Right ventricle myocardium superior (tissue), 1 donor: ENCODE data around the gene FBLIM1. TPM values are rescaled to one million over a fixed set of nuclear protein-coding genes. Genes with fewer than 3 reads are reported as not detected.

Experiments
- ATAC-seq: fragments of 200-7000 bp; cut with Tn5 transposase; one replicate; pipeline ENCODE4 v1.9.1; 2020; ENCODE audit warnings: mild to moderate bottlenecking; ENCODE audit not compliant: poor library complexity
- DNase-seq: peaks from one replicate; pipeline ENCODE4 v3.0.0-alpha.2; 2020
- intact Hi-C: fragments of 100-400 bp; cut with DNase I; formaldehyde crosslinking; loops from one replicate; pipeline ENCODE4 v1.11.2; 2022
- total RNA-seq: library from RNA; stranded (reverse); fragmentation: NEBNext Ultra II Directional; extraction: Animal tissue kit (Norgen Biotek cat#: 25700); gene quantifications from one replicate; pipeline ENCODE4 v1.2.1, GENCODE V29; 2021
- donor health status: DM: no; HTN: yes; CAD: no; lungs with severe emphysema.

Gene FBLIM1
- total RNA-seq, 1 donor from 2014 or later, result 99.1 TPM

- DNase-seq (no peak), ATAC-seq (peak; percentile 19)
- intact Hi-C loops, result no loop called here
Measured at GRCh38 chr1:15758953-15759661, 512 bp downstream of the FBLIM1 start.

DNA sequence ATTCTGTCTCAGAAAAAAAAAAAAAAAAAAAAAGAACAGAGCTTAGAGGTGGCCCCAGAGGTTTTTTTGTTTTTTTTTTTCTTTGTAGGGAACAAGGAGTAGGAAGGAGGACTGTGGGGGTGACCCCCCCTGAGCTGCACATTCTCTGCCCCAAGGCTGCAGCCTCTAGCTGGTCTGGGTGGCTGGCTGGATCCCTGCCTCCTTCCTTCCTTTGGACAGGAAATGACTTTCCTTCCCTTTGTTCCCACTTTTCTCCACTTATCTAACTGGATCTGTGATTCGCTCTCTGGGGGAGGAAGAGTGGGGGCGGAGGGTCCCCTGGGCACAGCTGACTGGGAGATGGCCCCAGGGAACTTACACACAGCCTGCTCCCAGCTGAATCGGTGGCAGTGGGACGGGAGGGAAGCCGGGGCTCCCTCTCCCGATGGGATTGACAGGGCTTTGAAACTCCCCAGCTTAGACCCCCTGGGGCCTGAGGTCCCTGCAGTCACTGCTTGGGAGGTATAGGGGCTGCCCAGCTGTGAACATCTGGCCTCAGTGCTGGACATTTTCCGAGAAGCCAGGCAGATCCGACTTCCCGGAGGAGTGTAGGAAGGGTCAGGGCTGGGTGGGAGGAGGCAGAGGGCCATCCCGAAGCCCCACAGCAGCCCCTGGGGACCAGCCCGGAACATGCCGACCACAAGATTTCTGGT, 2.1 kb downstream of the FBLIM1 start:
- ATAC-seq, result peak; percentile 14
- DNase-seq, result peak; percentile 70
- intact Hi-C loops, result no loop called here

DNA sequence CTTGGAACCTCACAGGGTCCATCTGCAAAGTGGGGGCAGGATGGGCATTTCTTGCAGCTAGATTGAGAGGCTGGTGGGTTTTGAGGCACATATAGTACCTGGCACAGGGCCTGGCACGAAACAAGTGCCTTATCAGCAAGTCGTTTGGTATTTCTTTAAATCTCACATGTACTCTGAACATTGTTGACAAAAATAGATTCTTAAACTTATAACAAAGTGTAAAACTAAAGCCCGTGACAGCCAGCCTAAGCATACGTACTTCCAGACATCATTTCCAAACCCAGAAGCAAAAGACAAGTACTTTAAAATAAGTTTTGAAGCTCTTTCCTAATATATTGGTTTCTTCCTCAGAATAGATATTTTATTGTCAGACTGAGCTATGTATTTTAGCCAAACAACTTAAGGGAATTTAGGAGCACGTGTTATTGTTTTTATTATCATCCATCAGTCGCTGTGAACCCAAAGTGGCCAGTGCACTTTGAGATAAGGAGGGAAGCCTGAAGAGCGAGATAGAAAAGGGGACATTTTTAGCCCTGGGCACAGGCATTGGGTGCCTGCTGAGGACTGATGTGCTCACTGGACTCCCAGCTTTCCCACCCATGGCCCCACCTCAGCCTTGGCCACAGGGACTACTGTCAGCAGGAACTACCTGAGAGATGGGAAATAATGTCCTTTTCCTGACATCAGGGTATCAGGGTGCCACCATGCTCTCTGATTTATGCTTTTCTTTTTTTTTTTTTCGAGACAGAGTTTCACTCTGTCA, 3.0 kb downstream of the FBLIM1 start:
- ATAC-seq (peak; percentile 48), DNase-seq (no peak)
- intact Hi-C loops, result no loop called here

DNA sequence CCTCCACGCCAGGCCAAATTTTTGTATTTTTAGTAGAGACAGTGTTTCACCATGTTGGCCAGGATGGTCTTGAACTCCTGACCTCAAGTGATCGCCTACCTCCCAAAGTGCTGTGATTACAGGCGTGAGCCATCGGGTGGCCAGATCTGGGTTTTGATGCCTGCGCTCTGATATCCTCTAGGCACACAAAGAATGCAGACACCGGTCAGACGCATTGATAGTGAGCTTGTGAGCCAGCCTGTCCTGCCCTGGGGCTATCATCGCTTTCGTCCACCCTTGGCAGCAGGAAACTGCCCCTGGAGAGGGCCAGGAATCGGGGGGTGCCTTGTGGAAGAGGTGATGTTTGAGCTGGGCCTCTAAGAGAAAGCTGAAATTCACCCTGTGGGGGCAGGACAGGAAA, 4.0 kb downstream of the FBLIM1 start:
- intact Hi-C loops, result no loop called here
- DNase-seq (no peak), ATAC-seq (no peak)

DNA sequence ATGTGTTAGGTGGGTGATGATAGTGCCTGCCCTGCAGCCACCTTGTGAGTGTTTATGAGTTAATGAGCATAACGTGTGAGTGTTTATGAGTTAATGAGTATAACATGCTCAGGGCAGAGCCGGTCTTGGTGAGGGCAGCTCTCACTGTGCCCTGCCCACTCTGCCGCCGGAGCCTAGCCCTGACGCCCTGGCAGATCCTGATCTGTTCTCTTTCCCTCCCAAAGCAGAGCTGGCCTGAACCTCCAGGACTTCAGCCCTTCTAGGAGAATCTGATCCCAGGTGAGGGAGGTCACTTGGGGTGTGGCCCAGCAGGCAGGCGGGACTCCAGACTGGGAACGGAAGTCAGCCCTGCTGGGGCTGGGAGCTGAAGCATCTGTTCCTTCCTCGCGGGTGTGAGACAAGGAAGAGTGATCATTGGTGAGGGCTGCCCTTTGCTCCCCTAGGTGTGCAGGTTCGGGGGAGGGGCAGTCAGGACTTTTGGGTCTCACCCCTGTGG, 5.7 kb downstream of the FBLIM1 start:
- DNase-seq (no peak), ATAC-seq (peak; percentile 2)
- intact Hi-C loops, result no loop called here

- ATAC-seq (no peak), DNase-seq (no peak)
- intact Hi-C loops, result no loop called here
Measured at GRCh38 chr1:15764890-15765289, 6.3 kb downstream of the FBLIM1 start.

DNA sequence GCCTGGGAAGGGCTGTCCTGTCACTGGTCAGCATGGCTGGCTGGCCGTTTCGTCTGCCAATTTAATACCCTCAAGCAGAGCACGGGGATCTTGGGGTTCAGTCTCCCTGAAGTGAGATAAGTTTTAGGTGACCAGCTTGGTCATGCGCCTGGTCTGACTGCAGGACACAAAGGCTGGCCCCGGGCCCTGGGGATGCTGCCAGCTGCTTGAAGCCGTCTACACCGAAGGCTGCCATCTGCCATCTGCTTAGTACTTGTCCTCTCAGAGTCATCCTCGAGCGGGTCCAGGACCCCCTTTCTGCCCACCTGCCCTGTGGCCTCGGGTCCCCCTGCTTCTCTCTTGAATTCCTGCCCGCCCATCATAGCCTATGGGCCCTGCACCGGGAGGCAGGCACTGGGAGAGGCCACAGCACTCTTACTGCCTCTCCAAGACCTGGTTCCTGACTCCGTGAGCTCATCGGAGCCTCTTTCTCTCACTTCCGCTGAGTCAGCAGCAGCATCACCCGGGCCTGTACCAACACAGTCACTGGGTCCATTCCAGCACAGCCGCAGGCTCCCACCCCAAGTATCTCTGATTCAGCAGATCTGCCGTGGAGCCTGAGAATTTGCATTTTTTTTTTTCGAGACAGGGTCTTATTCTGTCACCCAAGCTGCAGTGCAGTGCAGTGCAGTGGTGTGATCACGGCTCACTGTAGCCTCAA, 7.0 kb downstream of the FBLIM1 start:
- ATAC-seq (no peak), DNase-seq (no peak)
- intact Hi-C loops, result no loop called here

GRCh38 chr1:15767941-15768340, 9.3 kb downstream of the FBLIM1 start:
- intact Hi-C loops, result no loop called here
- DNase-seq (no peak), ATAC-seq (no peak)

DNA sequence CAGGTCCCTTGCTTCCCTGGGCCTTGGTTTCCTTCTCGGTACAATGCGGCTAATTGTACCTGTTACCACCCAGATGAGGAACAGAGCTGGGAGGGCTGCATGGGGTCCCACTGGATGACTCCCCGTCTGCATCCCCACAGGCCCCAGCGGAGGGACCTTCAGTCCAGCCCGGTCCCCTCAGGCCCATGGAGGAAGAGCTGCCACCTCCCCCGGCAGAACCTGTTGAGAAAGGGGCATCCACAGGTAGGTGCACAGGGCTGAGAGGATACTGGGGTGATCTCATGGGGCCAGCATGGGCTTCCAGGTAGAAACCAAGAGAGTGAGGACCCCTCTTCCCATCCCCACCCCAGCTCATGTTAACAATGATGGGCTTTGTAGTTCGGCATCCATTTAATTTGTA, 9.8 kb downstream of the FBLIM1 start:
- ATAC-seq (no peak), DNase-seq (no peak)
- intact Hi-C loops, result no loop called here

- DNase-seq, result no peak
- intact Hi-C loops, result no loop called here
- no peak for ATAC-seq
Measured at GRCh38 chr1:15770313-15770962, 11.8 kb downstream of the FBLIM1 start.

GRCh38 chr1:15771836-15772515, 13.4 kb downstream of the FBLIM1 start:
- no peak for ATAC-seq
- no peak for DNase-seq
- intact Hi-C loops, result no loop called here

GRCh38 chr1:15775706-15776105, 17.1 kb downstream of the FBLIM1 start:
- intact Hi-C loops, result no loop called here
- DNase-seq (no peak), ATAC-seq (no peak)

- intact Hi-C loops, result no loop called here
- no peak for DNase-seq
- no peak for ATAC-seq
Measured at GRCh38 chr1:15777909-15778707, 19.5 kb downstream of the FBLIM1 start.

- ATAC-seq (peak; percentile 22), DNase-seq (no peak)
- intact Hi-C loops, result no loop called here
Measured at GRCh38 chr1:15785683-15786082, 27.1 kb downstream of the FBLIM1 start.

GRCh38 chr1:15786581-15786980, 28.0 kb downstream of the FBLIM1 start:
- ATAC-seq (peak; percentile 65), DNase-seq (peak; percentile 69)
- intact Hi-C loops, result no loop called here

GRCh38 chr1:15788624-15789301, 30.2 kb downstream of the FBLIM1 start:
- DNase-seq (no peak), ATAC-seq (no peak)
- intact Hi-C loops, result no loop called here

GRCh38 chr1:15796086-15796462, 37.5 kb downstream of the FBLIM1 start:
- DNase-seq (no peak), ATAC-seq (no peak)
- intact Hi-C loops, result loop anchor here (10.0 kb wide), 1 partner anchor 259 kb away; no protein-coding TSS in a partner anchor
